ENCODE results near the gene TNN. TPM values are rescaled to one million over a fixed set of nuclear protein-coding genes. Genes with fewer than 3 reads are reported as not detected.
A peak's percentile ranks its signal among the peaks of the same experiment; 100 is the strongest.

Gene TNN
- polyA plus RNA-seq, 1 donor from 2014 or later = not detected

DNA sequence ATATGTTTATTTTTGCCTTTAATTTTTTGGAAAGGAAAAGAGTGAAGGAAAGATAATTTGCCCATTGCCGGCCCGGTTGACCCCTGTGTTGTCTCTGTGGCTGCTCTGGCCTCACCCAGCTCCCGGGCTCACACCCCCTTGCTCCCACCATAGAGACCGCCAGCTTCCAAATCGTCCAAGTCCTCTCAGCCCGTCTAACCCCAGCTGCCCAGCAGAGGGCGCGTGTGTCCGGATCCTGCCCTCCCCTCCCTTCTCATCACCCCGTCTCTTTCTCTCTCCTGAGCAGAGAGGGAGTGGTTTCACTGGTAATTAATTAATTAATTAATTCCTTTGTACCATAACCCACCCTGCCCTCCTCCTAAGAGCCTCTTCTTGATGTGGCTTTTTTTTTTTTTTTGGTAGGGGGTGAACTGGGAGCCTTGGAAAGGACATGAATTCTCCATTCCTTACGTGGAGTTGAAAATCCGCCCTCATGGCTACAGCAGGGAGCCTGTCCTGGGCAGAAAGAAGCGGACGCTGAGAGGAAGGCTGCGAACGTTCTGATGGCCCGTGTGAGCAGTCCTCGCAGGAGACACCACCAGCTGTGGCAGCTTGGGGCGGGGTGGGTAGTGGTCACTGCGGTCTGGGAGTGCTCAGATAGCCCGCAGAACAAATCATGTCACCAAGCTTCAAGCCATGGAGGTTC lies 79.0 kb downstream of the TNN start:
- H3K9me2 ChIP-seq (ENCODE audit: insufficient read depth, low read length) = no peaks in the 10 kb centered on the region
- H3K79me2 ChIP-seq (replicated peaks; ENCODE audit: insufficient read depth, low read length) = no peaks in the 10 kb centered on the region
- no peaks in the 10 kb centered on the region for H3F3A ChIP-seq (ENCODE audit: insufficient read depth, low read length, poor library complexity, severe bottlenecking)
- no peak overlapping the region for H3K4me3 ChIP-seq (ENCODE audit: low read length)
- H4K20me1 ChIP-seq (ENCODE audit: insufficient read depth) = no peaks in the 10 kb centered on the region
- no peak overlapping the region for H3K27ac ChIP-seq (ENCODE audit: low read length)
- H3K27me3 ChIP-seq (ENCODE audit: insufficient read depth, low read depth, low read length) = no peaks in the 10 kb centered on the region
- H3K9ac ChIP-seq (ENCODE audit: low read length) = no peak overlapping the region
- no peaks in the 10 kb centered on the region for H3K36me3 ChIP-seq (ENCODE audit: insufficient read depth, low read length)
- no peaks in the 10 kb centered on the region for H3K9me3 ChIP-seq (ENCODE audit: low read length)
- peak; percentile 30 for TF ChIP-seq RAD21 (conservative IDR thresholded peaks at IDR 0.05)
- TF ChIP-seq, protein P1, sequence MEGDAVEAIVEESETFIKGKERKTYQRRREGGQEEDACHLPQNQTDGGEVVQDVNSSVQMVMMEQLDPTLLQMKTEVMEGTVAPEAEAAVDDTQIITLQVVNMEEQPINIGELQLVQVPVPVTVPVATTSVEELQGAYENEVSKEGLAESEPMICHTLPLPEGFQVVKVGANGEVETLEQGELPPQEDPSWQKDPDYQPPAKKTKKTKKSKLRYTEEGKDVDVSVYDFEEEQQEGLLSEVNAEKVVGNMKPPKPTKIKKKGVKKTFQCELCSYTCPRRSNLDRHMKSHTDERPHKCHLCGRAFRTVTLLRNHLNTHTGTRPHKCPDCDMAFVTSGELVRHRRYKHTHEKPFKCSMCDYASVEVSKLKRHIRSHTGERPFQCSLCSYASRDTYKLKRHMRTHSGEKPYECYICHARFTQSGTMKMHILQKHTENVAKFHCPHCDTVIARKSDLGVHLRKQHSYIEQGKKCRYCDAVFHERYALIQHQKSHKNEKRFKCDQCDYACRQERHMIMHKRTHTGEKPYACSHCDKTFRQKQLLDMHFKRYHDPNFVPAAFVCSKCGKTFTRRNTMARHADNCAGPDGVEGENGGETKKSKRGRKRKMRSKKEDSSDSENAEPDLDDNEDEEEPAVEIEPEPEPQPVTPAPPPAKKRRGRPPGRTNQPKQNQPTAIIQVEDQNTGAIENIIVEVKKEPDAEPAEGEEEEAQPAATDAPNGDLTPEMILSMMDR (IDR thresholded peaks at IDR 0.05; ENCODE audit: poor library complexity, severe bottlenecking) = peak; percentile 47
- no peak for TF ChIP-seq MXI1 (conservative IDR thresholded peaks at IDR 0.05; ENCODE audit: poor library complexity, severe bottlenecking)
- peak; percentile 40 for TF ChIP-seq SMC3 (conservative IDR thresholded peaks at IDR 0.05; ENCODE audit: poor library complexity)
- H3K4me2 ChIP-seq (ENCODE audit: low read length) = no peak overlapping the region
- no peak overlapping the region for H2AFZ ChIP-seq (ENCODE audit: low read depth, low read length)

DNA sequence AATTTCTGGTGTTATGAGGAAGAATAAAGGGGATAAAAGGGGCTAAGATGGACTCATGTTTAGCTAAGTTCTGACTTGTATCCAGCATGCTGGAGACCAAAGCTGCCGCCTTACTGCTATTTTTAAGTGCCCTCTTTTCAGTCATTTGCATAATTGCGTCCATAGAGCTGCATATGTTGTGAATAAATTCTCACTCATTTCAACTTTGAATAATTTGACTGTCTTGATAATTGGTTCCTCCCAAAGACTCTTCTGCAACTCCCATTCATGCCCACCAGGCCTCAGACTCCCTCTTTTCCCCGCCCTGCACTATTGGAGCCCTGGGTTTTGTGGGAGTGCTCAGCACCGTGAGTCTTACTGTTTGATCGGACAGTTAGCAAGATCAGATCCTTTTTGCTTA lies 79.9 kb downstream of the TNN start:
- H3K27me3 ChIP-seq (ENCODE audit: insufficient read depth, low read depth, low read length) = no peaks in the 10 kb centered on the region
- no peaks in the 10 kb centered on the region for H3K36me3 ChIP-seq (ENCODE audit: insufficient read depth, low read length)
- H3K4me2 ChIP-seq (ENCODE audit: low read length) = no peak overlapping the region
- no peaks in the 10 kb centered on the region for H3K9me3 ChIP-seq (ENCODE audit: low read length)
- no peak overlapping the region for H2AFZ ChIP-seq (ENCODE audit: low read depth, low read length)
- H3K9ac ChIP-seq (ENCODE audit: low read length) = no peak overlapping the region
- TF ChIP-seq MXI1 (conservative IDR thresholded peaks at IDR 0.05; ENCODE audit: poor library complexity, severe bottlenecking) = no peak
- TF ChIP-seq POLR2AphosphoS5 (IDR thresholded peaks at IDR 0.05) = no peak
- TF ChIP-seq, protein P2, sequence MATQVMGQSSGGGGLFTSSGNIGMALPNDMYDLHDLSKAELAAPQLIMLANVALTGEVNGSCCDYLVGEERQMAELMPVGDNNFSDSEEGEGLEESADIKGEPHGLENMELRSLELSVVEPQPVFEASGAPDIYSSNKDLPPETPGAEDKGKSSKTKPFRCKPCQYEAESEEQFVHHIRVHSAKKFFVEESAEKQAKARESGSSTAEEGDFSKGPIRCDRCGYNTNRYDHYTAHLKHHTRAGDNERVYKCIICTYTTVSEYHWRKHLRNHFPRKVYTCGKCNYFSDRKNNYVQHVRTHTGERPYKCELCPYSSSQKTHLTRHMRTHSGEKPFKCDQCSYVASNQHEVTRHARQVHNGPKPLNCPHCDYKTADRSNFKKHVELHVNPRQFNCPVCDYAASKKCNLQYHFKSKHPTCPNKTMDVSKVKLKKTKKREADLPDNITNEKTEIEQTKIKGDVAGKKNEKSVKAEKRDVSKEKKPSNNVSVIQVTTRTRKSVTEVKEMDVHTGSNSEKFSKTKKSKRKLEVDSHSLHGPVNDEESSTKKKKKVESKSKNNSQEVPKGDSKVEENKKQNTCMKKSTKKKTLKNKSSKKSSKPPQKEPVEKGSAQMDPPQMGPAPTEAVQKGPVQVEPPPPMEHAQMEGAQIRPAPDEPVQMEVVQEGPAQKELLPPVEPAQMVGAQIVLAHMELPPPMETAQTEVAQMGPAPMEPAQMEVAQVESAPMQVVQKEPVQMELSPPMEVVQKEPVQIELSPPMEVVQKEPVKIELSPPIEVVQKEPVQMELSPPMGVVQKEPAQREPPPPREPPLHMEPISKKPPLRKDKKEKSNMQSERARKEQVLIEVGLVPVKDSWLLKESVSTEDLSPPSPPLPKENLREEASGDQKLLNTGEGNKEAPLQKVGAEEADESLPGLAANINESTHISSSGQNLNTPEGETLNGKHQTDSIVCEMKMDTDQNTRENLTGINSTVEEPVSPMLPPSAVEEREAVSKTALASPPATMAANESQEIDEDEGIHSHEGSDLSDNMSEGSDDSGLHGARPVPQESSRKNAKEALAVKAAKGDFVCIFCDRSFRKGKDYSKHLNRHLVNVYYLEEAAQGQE (IDR thresholded peaks at IDR 0.05; ENCODE audit: borderline replicate concordance) = no peak
- TF ChIP-seq TAF1 (IDR thresholded peaks at IDR 0.05; ENCODE audit: low read depth) = no peak
- TF ChIP-seq EZH2 (IDR thresholded peaks at IDR 0.05; ENCODE audit: borderline replicate concordance, insufficient read depth, low read length, poor library complexity, severe bottlenecking) = no peak
- no peak for TF ChIP-seq RAD21 (conservative IDR thresholded peaks at IDR 0.05)
- no peak for TF ChIP-seq EP300 (conservative IDR thresholded peaks at IDR 0.05; ENCODE audit: poor library complexity, severe bottlenecking)
- TF ChIP-seq SMC3 (conservative IDR thresholded peaks at IDR 0.05; ENCODE audit: poor library complexity) = no peak
- TF ChIP-seq, protein P1 (IDR thresholded peaks at IDR 0.05; ENCODE audit: poor library complexity, severe bottlenecking) = no peak
- no peaks in the 10 kb centered on the region for H3K79me2 ChIP-seq (replicated peaks; ENCODE audit: insufficient read depth, low read length)
- H3K27ac ChIP-seq (ENCODE audit: low read length) = no peak overlapping the region
- H3K9me2 ChIP-seq (ENCODE audit: insufficient read depth, low read length) = no peaks in the 10 kb centered on the region
- no peaks in the 10 kb centered on the region for H3F3A ChIP-seq (ENCODE audit: insufficient read depth, low read length, poor library complexity, severe bottlenecking)
- no peak overlapping the region for H3K4me3 ChIP-seq (ENCODE audit: low read length)
- no peaks in the 10 kb centered on the region for H4K20me1 ChIP-seq (ENCODE audit: insufficient read depth)
